Measurements from ENCODE around the gene EMSY. TPM values are rescaled to one million over a fixed set of nuclear protein-coding genes. Genes with fewer than 3 reads are reported as not detected.
"Not testable (repeated sequence)": the region's sequence is repeated elsewhere in the genome, so short reads cannot be mapped to it uniquely, and the experiment has no call there.

The EMSY gene
- total RNA-seq, 1 experiment from 2014 or later, result 4.0 TPM

DNA sequence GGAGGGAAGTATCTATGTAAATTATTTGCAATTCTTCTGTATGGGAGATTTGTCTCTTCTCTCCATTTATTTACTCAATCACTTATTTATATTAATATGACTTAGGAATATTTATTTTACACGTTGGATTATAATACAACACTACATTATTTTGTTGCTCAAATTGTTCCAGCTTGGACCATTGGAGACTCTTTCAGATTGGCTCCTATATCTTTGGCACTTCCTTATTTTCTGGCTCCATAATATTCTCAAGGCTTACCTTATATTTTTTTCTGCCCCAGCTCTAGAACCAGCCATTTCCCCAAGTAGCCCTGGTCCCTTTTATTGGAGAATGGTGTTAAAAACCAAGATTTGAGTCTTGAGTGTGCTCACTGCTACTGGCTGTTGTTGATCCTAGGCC lies 123.8 kb downstream of the EMSY start:
- H3K4me3 ChIP-seq, result no peak overlapping the region
- no peaks in the 10 kb centered on the region for H3K9me3 ChIP-seq
- no peaks in the 10 kb centered on the region for H3K27me3 ChIP-seq
- H3K36me3 ChIP-seq, result no peaks in the 10 kb centered on the region
- DNase-seq, result no peak

DNA sequence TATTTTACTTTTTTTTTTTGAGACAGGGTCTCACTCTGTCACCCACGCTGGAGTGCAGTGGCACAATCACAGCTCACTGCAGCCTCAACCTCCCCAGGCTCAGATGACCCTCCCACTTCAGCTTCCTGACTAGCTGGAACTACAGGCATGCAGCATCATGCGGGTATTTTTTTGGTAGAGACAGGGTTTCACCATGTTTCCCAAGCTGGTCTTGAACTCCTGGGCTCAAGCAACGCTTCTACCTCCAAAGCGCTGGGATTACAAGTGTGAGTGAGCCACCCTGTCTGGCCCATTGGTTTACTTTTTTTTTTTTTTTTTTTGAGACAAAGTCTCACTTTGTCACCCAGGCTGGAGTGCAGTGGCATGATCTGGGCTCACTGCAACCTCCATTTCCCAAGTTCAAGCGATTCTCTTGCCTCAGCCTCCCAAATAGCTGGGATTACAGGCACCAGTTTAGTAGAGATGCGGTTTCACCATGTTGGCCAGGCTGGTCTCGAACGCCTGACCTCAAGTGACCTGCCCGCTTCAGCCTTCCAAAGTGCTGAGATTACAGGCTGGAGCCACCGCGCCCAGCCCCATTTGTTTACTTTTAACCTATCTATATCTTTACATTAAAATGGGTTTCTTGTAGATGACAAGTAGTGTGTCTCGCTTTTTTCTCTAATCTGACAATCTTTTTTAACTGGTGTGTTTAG lies 127.5 kb downstream of the EMSY start:
- not testable (repeated sequence) for H3K36me3 ChIP-seq, H3K4me3 ChIP-seq, DNase-seq, H3K27me3 ChIP-seq, H3K9me3 ChIP-seq

DNA sequence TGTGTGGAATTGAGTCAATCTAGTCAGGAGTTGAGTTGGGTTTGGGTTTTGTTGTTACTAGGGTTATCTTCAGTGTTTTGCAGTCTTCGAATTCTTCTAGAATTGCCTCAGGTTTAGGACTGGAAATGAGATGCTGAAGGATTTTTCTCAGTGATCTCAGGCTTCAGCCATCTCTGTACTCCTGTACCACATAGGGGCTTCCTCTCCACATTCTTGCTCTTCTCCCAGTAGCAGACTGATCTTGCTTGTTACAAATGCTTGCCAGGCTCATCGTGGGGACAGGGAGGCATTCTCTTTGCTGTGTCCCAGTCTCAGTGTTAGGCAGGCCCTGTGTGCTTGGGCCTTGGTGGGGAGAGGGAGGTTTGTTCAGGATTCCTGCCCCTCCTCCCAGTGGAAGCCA lies 129.6 kb downstream of the EMSY start:
- DNase-seq, result no peak
- Histone ChIP-seq H3K4me3 (no peak overlapping the region), H3K27me3 (no peaks in the 10 kb centered on the region), H3K36me3 (no peaks in the 10 kb centered on the region), H3K9me3 (no peaks in the 10 kb centered on the region)

DNA sequence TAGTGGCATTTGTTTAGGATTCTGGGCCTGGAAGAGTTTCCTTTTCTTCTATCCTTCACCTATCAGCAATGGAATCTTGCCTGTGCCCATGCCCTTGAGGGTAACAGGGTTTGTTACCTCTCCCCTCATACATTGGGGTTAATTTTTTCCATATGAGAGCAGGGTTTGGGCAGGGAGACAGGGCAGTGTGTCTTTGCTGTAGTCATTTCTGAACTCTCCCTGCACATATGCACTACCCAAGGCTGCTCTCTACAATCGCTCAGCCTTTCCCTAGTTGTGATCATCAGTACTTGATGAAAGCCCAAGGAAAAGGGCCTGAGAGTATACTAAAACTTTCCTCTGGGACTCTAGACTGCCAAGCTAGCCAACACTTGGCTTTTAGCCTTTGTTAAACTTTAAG lies 130.1 kb downstream of the EMSY start:
- Histone ChIP-seq H3K9me3 (no peaks in the 10 kb centered on the region), H3K4me3 (no peak overlapping the region), H3K27me3 (no peaks in the 10 kb centered on the region), H3K36me3 (no peaks in the 10 kb centered on the region)
- no peak for DNase-seq

DNA sequence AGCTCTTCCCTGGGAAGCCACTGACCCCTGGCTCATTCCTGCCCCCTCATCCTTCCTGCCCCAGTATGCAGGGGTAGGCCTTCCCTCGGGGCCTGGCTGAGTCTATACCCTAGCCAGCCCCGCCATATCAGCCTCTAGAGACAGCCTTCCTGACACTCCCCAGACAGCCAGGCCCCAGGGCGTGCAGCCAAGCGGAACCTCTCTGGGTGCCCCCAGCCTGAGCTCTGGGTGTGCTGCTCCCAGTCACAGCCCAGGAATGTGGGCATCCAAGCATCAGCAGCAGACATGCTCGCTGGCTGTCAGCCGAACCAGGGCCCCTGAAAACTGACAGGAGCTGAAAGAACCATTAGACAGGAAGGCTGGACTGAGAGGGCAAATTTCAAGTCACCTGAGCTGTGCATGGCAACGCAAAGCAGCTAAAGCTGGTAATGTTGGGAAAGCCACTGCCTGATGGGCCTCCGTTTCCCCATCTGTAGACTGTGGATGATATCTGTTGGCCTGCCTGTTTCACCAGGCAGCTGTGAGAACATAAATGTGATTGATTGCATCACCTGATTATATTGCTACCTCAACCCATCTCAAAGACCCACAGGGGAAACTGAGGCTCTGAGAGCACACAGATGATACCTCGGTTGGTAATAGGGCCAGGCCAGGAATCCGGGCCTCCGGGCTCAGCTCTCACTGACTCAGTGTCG lies 132.6 kb downstream of the EMSY start:
- DNase-seq, result peak; percentile 93
- Histone ChIP-seq H3K36me3 (no peaks in the 10 kb centered on the region), H3K27me3 (no peaks in the 10 kb centered on the region)

DNA sequence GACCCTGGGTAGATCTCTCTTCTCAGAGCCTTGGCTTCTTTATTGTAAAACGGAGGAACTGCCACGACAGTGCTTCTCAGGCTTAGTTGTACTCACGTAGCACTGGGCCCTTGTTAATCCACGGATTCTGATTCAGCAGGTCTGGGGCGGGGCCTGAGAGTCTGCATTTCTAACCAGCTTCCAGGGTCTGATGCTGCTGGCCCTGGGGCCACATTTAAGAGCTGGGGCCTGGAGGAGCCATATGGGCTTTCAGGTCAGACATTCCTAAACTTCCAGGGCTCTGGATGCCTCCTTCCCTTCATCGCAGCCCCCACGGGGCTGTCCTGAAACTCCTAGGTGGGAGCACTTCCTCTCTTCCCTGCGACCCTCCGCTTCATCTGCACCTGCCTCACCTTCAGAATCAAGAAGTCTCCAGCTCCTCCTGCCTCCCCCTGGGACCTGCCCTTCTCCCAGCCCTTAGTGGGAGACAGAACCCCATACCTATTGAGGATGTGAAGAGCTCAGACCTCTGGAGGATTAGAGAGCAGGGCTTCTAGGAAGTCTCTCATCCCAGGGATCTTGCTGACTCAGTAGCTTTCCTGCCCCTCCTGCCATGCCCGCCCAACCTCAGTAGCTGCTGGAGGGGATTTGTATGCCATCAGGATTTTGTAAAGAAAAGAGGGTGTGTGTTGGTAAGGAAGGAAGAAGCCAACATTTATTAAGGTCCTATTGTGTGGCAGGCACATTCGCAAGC lies 133.3 kb downstream of the EMSY start:
- Histone ChIP-seq H3K9me3 (no peaks in the 10 kb centered on the region), H3K27me3 (no peaks in the 10 kb centered on the region), H3K4me3 (no peak overlapping the region), H3K36me3 (no peaks in the 10 kb centered on the region)
- DNase-seq, result no peak

More for the DNA sequence above, 132.6 kb downstream of the EMSY start:
- Histone ChIP-seq H3K9me3 (no peaks in the 10 kb centered on the region), H3K4me3 (no peak overlapping the region)

DNA sequence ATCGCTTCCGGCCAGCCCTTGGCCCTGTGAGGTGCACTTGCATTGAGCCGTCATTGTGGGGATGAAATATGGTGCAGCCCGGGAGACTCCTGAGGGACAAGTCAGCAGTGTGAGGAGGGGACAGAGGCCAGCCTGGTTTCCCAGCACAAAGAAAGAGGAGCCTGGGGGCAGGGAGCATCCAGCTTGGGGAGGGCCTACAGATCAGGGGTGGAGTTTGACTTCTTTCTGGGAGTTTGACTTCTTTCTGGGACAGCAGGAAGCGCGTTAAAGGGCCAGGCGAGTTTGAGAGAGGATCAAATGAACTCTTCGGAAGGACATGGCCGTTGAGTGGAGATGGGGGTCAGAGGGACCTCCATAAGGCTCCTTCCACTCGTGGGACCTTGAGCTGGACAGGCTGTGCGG lies 133.8 kb downstream of the EMSY start:
- H3K27me3 ChIP-seq, result no peaks in the 10 kb centered on the region
- DNase-seq, result no peak
- no peak overlapping the region for H3K4me3 ChIP-seq
- no peaks in the 10 kb centered on the region for H3K9me3 ChIP-seq
- H3K36me3 ChIP-seq, result no peaks in the 10 kb centered on the region

DNA sequence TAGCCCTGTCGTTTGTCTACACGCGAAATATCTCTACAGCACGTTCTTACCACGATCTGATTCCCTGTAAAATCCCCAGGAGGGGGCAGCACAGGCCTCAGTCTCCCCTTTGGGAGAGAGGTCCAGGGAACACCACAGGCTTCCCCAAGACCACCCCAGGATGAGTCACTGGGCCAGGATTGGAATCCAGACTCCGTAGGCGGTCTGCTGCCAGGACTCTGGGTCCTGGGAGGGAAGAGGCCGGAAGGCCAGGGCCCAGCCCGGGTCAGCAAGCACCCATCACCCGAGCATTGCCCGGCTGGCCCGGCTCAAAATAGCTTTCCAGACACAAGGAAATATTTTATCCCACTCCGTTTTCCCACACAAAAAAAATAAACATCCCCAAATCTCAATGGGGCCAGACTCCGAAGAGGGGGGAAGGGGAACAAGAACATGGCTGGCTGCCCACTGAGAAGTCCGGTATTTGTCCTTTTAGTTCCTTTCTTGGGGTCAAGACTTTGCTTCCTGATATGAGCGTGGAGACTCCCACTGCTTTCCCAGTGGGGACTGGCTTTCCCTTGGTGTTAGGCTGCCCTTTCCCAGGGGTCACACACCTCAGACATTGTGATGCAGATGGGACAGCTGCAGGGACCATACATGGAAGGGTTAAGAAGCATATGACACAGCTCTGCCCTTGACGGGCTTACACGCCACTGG lies 134.4 kb downstream of the EMSY start:
- Histone ChIP-seq H3K4me3 (no peak overlapping the region), H3K27me3 (no peaks in the 10 kb centered on the region), H3K36me3 (no peaks in the 10 kb centered on the region), H3K9me3 (no peaks in the 10 kb centered on the region)
- no peak for DNase-seq

DNA sequence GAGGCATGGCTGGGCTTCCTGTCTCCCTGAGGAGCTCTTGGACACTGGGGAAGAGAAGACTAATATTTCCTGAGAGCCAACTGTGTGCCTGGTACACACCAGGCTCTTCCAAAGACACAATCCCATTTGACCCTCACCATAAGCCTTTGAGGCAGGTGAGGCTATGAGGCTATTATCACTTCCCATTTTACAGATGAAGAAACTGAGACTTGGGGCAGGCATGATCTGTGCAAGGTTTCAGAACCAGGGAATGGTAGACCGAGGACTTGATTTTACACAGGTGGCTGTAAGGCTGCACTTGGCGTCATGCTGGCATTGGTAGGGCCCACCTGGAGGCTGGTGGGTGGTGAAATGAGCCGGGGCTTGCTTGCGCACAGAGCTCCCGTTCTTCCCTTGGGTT lies 134.9 kb downstream of the EMSY start:
- no peak for DNase-seq
- H3K27me3 ChIP-seq, result no peaks in the 10 kb centered on the region
- H3K9me3 ChIP-seq, result no peaks in the 10 kb centered on the region
- no peaks in the 10 kb centered on the region for H3K36me3 ChIP-seq
- no peak overlapping the region for H3K4me3 ChIP-seq

DNA sequence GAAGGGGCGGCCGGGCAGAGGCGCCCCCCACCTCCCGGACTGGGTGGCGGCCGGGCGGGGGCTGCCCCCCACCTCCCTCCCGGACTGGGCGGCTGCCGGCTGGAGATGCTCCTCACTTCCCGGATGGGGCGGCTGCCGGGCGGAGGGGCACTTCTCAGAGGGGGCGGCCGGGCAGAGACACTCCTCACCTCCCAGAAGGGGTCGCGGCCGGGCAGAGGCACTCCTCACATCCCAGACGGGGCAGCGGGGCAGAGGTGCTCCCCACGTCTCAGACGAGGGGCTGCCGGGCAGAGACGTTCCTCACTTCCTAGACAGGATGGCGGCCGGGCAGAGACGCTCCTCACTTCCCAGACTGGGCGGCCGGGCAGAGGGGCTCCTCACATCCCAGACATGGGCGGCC lies 137.7 kb downstream of the EMSY start:
- H3K9me3 ChIP-seq, DNase-seq, H3K27me3 ChIP-seq, H3K4me3 ChIP-seq, H3K36me3 ChIP-seq: not testable (repeated sequence)

DNA sequence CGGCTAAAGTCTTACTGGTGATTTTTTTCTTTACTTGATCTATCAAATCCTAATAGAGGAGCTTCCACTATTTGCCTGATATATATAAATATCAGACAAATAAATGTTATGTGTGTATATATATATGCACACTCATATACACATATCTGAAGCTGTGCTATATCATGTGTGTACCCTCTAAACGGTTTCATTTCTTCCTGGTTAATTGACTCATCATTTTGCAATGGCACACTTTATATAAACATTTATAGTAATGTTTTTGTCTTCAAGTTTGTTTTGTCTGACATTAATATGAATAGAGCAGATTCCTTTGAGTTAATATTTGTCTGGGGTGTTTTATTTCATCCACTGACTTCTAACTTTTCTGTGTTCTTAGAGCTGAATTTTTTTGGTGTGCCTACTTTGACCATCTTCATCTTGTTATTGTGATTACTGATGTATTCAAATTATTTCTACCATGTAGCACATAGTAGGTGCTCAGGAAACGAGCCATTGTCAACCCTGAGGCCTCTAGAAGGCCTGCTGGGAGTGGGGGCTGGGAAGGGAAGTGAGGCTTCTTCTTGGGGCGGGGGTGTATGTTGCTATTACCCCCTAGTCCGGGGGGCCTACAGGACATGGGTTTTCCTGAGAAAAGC lies 143.1 kb downstream of the EMSY start:
- H3K36me3 ChIP-seq, result no peaks in the 10 kb centered on the region
- DNase-seq, result no peak
- H3K4me3 ChIP-seq, result no peak overlapping the region
- no peaks in the 10 kb centered on the region for H3K27me3 ChIP-seq
- H3K9me3 ChIP-seq, result no peaks in the 10 kb centered on the region

DNA sequence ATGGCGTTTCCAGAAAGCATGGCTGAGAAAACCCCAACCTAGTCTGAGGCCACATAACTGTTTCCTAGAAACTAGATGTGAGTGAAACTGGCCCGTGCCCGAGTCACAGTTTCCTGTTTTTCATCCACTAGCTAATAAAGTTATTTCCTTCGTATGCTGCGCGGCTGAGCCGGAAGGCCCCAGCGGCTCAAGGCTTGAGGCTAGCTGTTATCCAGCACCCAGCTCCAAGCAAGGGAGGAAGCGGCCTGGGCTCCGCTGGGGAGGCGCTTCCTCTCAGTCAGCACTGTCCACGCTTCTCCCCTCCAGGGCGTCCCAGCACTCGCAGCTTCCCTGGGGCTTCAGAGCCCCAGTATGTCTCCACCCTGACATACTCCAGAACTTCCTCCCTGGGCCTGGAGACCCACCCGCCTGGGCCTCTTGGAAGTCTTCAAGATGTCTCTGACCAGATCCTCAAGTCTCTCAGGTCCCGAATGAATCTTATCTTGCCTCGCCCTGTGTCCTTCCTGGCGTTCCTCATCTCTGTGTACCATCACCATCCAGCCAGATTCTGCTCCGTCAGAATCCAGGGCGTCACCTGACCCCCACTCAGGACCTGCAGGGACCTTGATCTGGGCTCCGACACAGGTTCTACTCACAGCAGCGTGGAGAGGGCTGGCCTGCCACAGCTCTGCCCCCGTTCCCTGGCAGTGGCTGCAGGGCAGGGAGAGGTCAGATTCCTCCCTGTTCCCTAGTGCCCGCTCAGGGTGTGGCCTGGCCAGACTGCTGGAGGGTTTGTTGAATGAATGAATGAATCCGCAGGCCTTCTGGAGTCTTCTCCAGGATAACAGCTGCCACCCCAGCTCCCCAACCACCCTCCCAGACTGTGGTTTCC lies 143.9 kb downstream of the EMSY start:
- DNase-seq, result no peak
- H3K27me3 ChIP-seq, result no peaks in the 10 kb centered on the region
- no peaks in the 10 kb centered on the region for H3K36me3 ChIP-seq
- H3K9me3 ChIP-seq, result no peaks in the 10 kb centered on the region
- no peak overlapping the region for H3K4me3 ChIP-seq

DNA sequence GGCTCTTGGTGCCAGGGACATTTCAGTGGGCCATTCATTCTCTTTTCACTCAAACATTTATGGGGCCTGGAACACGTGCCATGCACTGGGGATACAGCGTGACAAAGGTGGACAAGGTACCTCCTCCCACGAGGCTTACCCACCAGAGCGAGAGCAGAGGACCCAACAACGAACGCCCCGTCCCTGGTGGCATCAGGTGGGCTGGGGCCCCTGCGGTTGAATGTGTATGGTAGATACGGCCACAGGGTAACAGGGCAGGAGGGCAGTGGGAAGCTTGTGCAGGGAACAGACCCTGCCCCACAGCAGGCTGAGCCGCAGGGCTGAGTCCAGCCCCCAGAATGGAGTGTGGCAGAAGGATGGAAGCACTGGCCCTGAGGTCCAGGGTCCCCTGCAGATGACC lies 144.7 kb downstream of the EMSY start:
- no peak for DNase-seq
- H3K36me3 ChIP-seq, result no peaks in the 10 kb centered on the region
- no peaks in the 10 kb centered on the region for H3K9me3 ChIP-seq
- H3K4me3 ChIP-seq, result no peak overlapping the region
- H3K27me3 ChIP-seq, result no peaks in the 10 kb centered on the region

DNA sequence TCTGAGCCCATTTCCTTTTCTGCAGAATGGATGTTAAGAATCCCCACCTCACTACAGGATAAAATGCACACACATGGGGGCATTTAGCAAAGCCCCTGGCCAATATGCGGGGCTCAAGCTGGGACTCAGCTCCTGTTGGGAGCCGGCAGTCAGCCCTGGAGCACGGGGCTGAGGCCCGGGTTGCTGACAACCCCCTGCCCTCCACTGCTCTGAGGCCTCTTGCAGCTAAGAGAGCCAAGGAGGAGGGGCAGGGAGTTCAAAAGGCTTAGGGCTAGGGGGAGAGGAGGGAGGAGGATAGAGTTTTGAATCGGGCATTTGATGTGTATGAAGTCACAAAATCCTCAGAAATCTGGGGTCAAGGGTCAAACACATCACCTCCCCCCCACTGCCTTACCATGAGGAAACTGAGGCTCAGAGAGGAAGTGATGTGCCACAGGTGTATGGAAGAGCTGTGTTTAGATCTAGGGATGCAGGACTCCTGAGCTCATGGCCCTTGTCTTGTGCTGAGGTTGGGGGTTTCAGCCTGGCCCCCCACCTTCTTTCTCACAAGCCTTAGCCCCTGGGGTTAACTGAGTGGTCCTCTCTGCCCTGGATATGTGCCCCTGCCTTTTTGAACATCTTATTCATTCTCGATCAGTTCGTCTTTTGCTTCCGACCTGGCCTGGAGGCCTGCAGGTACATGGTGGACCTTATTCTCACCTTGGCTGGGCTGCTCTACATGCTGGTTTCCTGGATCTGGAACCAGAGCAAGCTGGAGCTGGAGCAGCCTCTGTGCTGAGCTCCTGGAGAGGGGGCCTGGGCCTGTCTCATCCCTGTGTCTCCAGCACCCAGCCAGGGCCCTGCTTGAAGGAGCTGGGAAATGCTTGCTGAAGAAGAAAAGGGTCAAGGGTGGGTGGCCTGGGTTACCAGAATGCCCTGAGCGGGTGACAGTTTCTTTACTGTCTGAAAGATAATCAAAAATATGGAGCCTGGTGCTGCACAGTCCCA lies 145.4 kb downstream of the EMSY start:
- H3K4me3 ChIP-seq, result no peak overlapping the region
- no peaks in the 10 kb centered on the region for H3K36me3 ChIP-seq
- H3K27me3 ChIP-seq, result no peaks in the 10 kb centered on the region
- H3K9me3 ChIP-seq, result no peaks in the 10 kb centered on the region
- no peak for DNase-seq

DNA sequence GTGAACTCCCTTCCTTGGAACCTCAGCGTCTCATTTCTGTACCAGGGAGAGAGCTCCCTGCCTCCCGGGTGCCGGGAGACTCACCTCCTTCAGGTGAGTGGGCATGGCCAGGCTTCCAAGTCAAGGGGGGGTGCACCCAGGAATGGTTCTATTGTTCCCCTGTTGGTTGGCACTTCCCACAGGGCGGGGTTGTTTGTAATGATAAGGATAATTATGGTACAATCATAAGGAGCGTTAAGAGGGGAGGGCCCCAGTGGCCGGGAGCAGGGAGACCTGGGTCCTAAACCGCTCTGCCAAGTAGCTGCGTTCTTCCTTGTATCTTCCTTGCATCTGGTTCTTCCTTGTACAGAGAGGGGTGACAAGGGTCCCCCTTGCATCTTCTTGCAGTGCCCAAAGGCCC lies 146.6 kb downstream of the EMSY start:
- no peaks in the 10 kb centered on the region for H3K9me3 ChIP-seq
- no peaks in the 10 kb centered on the region for H3K27me3 ChIP-seq
- no peaks in the 10 kb centered on the region for H3K36me3 ChIP-seq
- no peak overlapping the region for H3K4me3 ChIP-seq
- no peak for DNase-seq
